ENCODE data around the gene NMBR.

- TF ChIP-seq CTCF (conservative IDR thresholded peaks at IDR 0.05; ENCODE audit: low read depth, low read length) (no peak), EZH2 (IDR thresholded peaks at IDR 0.05; ENCODE audit: low read length, unreplicated experiment) (no peak), EZH2phosphoT487 (IDR thresholded peaks at IDR 0.05; ENCODE audit: borderline replicate concordance, low read length) (no peak)
Observed at GRCh38 chr6:142178129-142178528, 31.2 kb upstream of the NMBR start.
